K562 (cell line): ENCODE measurements around the gene RXRB. TPM values are rescaled to one million over a fixed set of nuclear protein-coding genes. Genes with fewer than 3 reads are reported as not detected.

Experiments
- EGR1 ChIP-seq: fragments of 450-650 bp; conservative IDR thresholded peaks from 2 replicates; pipeline ENCODE4 v1.6.1; 2017; ENCODE audit warnings: mild to moderate bottlenecking
- KDM2B ChIP-seq: fragments of 250-450 bp; sonication (Bioruptor Pico); IDR thresholded peaks from 2 replicates; pipeline ENCODE4 v1.8.0; 2021; ENCODE audit warnings: mild to moderate bottlenecking, moderate library complexity
- MEIS2 ChIP-seq: fragments of 450-650 bp; IDR thresholded peaks from 2 replicates; pipeline ENCODE4 v1.6.1; 2014; ENCODE audit warnings: mild to moderate bottlenecking; ENCODE audit not compliant: partially characterized antibody
- NCOA4 ChIP-seq: fragments of 450-650 bp; IDR thresholded peaks from 2 replicates; pipeline ENCODE4 v1.6.1; 2018; ENCODE audit warnings: mild to moderate bottlenecking; ENCODE audit not compliant: partially characterized antibody
- NFYB ChIP-seq: IDR thresholded peaks from 2 replicates; pipeline ENCODE4 v1.6.1; 2011; ENCODE audit warnings: mild to moderate bottlenecking, moderate library complexity; ENCODE audit not compliant: insufficient read length; ENCODE audit errors: extremely low read depth
- RBBP5 ChIP-seq: fragments of 200-600 bp; sonication (generic); IDR thresholded peaks from 2 replicates; pipeline ENCODE4 v1.6.1; 2012; ENCODE audit warnings: borderline replicate concordance, mild to moderate bottlenecking, low read length, control low read depth, inconsistent platforms; ENCODE audit not compliant: insufficient read depth, poor library complexity, severe bottlenecking
- TRIM25 ChIP-seq: fragments of 450-650 bp; IDR thresholded peaks from 2 replicates; pipeline ENCODE4 v1.7.0; 2016; ENCODE audit warnings: borderline replicate concordance
- ZBTB7A ChIP-seq: IDR thresholded peaks from 2 replicates; pipeline ENCODE4 v1.6.1; 2011; ENCODE audit warnings: low read depth, mild to moderate bottlenecking, low read length, moderate library complexity, borderline replicate concordance; ENCODE audit not compliant: control insufficient read depth
- ZFX ChIP-seq: sonication (generic); formaldehyde crosslinking; IDR thresholded peaks from 2 replicates; pipeline ENCODE4 v1.8.0; 2022; ENCODE audit warnings: mild to moderate bottlenecking, missing genetic modification reagents, moderate library complexity
- ZNF609 ChIP-seq: sonication (generic); formaldehyde crosslinking; IDR thresholded peaks from 2 replicates; pipeline ENCODE4 v1.8.1; 2023; ENCODE audit warnings: missing genetic modification reagents, mild to moderate bottlenecking, borderline replicate concordance
- polyA plus RNA-seq, 8 experiments: library from polyadenylated mRNA; depleted of rRNA in 4 of 8; stranded (reverse) in 5 of 8; unstranded in 3 of 8; fragments of >200 nt; fragmentation: Nextera tagmentation in 2 of 8; fragmentation: Illumina TruSeq in 1 of 8; extraction: Ambion mirVana in 2 of 8; extraction: Trizol in 1 of 8; gene quantifications; 2 replicates each; pipeline versions ENCODE4 v1.2.1 to v1.2.3, GENCODE V29; 2011 to 2014; ENCODE audit warnings: inconsistent platforms in 1 of 8, missing spikeins in 1 of 8
- total RNA-seq, 7 experiments: library from RNA; depleted of rRNA in 6 of 7; stranded (reverse); fragments of >200 nt in 6 of 7; fragmentation: Illumina TruSeq in 2 of 7; extraction: Trizol in 2 of 7; gene quantifications; 2 replicates each; pipeline versions ENCODE4 v1.2.1 to v1.2.3, GENCODE V29; 2011 to 2021; ENCODE audit warnings: low replicate concordance in 1 of 7
- TF ChIP-seq, protein P1 (sequence below): fragments of 450-650 bp; formaldehyde crosslinking; IDR thresholded peaks from 2 replicates; pipeline ENCODE4 v1.4.0; 2020; ENCODE audit warnings: mild to moderate bottlenecking, moderate library complexity
- TF ChIP-seq, protein P2 (sequence below), 2 experiments: fragments of 450-650 bp in 1 of 2; IDR thresholded peaks; 2 replicates each; pipeline ENCODE4 v1.6.1; 2011 to 2017; ENCODE audit warnings: low read depth in 2 of 2, antibody characterized with exemption in 1 of 2, borderline replicate concordance in 1 of 2, low read length in 1 of 2, mild to moderate bottlenecking in 1 of 2, mixed read lengths in 1 of 2; ENCODE audit not compliant: control insufficient read depth in 1 of 2

The RXRB gene
- total and polyA plus RNA-seq, 9 of the 15 experiments (the other 6 are each of a cell fraction or from before 2014, with no cell fraction given): 0.76 to 35.5 (median 18.4) TPM

DNA sequence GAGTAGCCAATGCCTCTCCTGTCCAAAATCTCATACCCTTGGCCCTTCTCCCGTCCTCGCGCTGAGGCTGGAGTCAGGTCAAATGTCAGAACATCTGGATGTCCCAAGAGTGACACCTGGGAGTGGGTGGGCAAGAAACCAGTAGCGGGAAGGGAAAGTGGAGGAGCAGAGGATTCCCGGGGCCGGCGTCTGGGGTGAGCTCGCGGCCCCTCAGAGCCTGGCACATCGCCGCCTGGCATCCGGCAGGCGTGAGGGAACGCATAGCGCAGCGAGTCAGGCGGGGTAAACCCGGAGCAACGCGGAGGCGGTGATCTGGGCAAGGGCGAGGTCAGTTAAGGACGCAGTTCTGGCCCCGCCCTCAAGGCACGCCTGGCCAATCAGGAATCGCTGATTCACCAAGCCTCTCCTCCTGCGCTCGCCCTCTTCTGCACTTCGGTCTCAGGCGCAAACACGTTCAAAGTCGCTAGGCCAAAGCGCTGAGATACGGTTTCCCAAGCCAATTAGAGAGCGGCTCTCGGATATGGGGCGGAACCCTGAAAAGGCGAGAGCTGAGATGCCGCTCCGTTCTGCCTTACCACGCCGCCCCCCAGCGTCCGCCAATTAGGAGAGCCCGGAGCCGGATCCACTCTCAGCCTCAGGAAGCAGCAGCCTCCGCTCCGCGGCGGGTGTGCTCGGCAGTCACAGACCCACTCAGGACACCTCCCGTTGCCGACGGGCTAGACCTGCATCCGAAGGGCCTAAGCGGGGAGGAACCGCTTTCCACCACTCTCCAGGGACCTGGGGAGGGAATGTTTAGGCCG lies 48.7 kb upstream of the RXRB start (continued):
- TF ChIP-seq MEIS2: peak; percentile 35
- TF ChIP-seq EGR1: peak; percentile 97
- peak; percentile 78 for TF ChIP-seq RBBP5
- no peak; the same call in 1 of the 2 replicates for TF ChIP-seq ZBTB7A
- TF ChIP-seq NFYB: peak; percentile 85
- 0 out of 2 replicates have a peak, but pooled peaks have one; percentile 66 for TF ChIP-seq TRIM25
- peak; percentile 87 for TF ChIP-seq ZFX
- TF ChIP-seq, protein P1, sequence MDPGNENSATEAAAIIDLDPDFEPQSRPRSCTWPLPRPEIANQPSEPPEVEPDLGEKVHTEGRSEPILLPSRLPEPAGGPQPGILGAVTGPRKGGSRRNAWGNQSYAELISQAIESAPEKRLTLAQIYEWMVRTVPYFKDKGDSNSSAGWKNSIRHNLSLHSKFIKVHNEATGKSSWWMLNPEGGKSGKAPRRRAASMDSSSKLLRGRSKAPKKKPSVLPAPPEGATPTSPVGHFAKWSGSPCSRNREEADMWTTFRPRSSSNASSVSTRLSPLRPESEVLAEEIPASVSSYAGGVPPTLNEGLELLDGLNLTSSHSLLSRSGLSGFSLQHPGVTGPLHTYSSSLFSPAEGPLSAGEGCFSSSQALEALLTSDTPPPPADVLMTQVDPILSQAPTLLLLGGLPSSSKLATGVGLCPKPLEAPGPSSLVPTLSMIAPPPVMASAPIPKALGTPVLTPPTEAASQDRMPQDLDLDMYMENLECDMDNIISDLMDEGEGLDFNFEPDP (CRISPR knock-in tag): peak; percentile 48; the same call in 1 of the 2 replicates
- TF ChIP-seq ZNF609 (CRISPR knock-in tag): no peak; the same call in 1 of the 2 replicates
- no peak for TF ChIP-seq NCOA4
- TF ChIP-seq, protein P2, sequence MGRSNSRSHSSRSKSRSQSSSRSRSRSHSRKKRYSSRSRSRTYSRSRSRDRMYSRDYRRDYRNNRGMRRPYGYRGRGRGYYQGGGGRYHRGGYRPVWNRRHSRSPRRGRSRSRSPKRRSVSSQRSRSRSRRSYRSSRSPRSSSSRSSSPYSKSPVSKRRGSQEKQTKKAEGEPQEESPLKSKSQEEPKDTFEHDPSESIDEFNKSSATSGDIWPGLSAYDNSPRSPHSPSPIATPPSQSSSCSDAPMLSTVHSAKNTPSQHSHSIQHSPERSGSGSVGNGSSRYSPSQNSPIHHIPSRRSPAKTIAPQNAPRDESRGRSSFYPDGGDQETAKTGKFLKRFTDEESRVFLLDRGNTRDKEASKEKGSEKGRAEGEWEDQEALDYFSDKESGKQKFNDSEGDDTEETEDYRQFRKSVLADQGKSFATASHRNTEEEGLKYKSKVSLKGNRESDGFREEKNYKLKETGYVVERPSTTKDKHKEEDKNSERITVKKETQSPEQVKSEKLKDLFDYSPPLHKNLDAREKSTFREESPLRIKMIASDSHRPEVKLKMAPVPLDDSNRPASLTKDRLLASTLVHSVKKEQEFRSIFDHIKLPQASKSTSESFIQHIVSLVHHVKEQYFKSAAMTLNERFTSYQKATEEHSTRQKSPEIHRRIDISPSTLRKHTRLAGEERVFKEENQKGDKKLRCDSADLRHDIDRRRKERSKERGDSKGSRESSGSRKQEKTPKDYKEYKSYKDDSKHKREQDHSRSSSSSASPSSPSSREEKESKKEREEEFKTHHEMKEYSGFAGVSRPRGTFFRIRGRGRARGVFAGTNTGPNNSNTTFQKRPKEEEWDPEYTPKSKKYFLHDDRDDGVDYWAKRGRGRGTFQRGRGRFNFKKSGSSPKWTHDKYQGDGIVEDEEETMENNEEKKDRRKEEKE (IDR thresholded peaks at IDR 0.05; ENCODE audit: borderline replicate concordance in 1 of 2, control insufficient read depth in 1 of 2, low read depth in 2 of 2, low read length in 1 of 2): 0 out of 4 replicates have a peak, but pooled peaks of 1 of the 2 experiments have one; percentile 42
- TF ChIP-seq KDM2B (CRISPR knock-in tag): peak; percentile 92
